ENCODE measurements around the gene ZBTB3. TPM values are rescaled to one million over a fixed set of nuclear protein-coding genes. Genes with fewer than 3 reads are reported as not detected.

ZBTB3 gene
- total and polyA plus RNA-seq, 9 of the 15 experiments (the other 6 are each of a cell fraction or from before 2014, with no cell fraction given): 1.9 to 10.0 (median 4.9) TPM

GRCh38 chr11:62791501-62792201 is 37.7 kb upstream of the ZBTB3 start, which contains the start of gene TMEM223 (continued):
- TF ChIP-seq ATF6 (CRISPR knock-in tag; IDR thresholded peaks at IDR 0.05) (no peak; the same call in 1 of the 2 replicates), U2AF2 (optimal IDR thresholded peaks at IDR 0.05; ENCODE audit: low read depth, low read length) (no peak), HDAC2 (IDR thresholded peaks at IDR 0.05) (peak; percentile 72), NFATC3 (IDR thresholded peaks at IDR 0.05) (no peak), MCM7 (IDR thresholded peaks at IDR 0.05) (no peak), CTCF (IDR thresholded peaks at IDR 0.05 in 2 of 3, conservative IDR thresholded peaks at IDR 0.05 in 1 of 3; ENCODE audit: insufficient read depth in 2 of 3, low read depth in 1 of 3, low read length in 3 of 3) (peak in 1 of 3 experiments; percentile 16; a peak in 2 of 6 replicates), HNRNPUL1 (IDR thresholded peaks at IDR 0.05; ENCODE audit: low read length) (no peak), ZNF655 (CRISPR knock-in tag; IDR thresholded peaks at IDR 0.05) (0 out of 2 replicates have a peak, but pooled peaks have one; percentile 66), PTRF (tag; IDR thresholded peaks at IDR 0.05) (no peak), ZNF384 (IDR thresholded peaks at IDR 0.05; ENCODE audit: low read depth, low read length) (no peak), SMC3 (conservative IDR thresholded peaks at IDR 0.05; ENCODE audit: insufficient read depth, low read depth, low read length) (no peak), TFAM (CRISPR knock-in tag; conservative IDR thresholded peaks at IDR 0.05) (no peak), MAFF (IDR thresholded peaks at IDR 0.05; ENCODE audit: low read length) (no peak), RBBP5 (IDR thresholded peaks at IDR 0.05; ENCODE audit: borderline replicate concordance, insufficient read depth, low read length, poor library complexity, severe bottlenecking) (peak; percentile 86), NEUROD1 (IDR thresholded peaks at IDR 0.05; ENCODE audit: borderline replicate concordance, low read depth, low read length, partially characterized antibody) (no peak), PKNOX1 (IDR thresholded peaks at IDR 0.05) (no peak; the same call in 1 of the 2 replicates), U2AF1 (optimal IDR thresholded peaks at IDR 0.05; ENCODE audit: low read depth, low read length) (peak; percentile 25), BDP1 (IDR thresholded peaks at IDR 0.05; ENCODE audit: insufficient read depth, insufficient read length) (no peak), GTF2E2 (tag; IDR thresholded peaks at IDR 0.05) (no peak), NKRF (IDR thresholded peaks at IDR 0.05; ENCODE audit: borderline replicate concordance) (peak; percentile 94)

All from K562 (cell line).